ENCODE measurements around the gene SMPDL3A.

DNA sequence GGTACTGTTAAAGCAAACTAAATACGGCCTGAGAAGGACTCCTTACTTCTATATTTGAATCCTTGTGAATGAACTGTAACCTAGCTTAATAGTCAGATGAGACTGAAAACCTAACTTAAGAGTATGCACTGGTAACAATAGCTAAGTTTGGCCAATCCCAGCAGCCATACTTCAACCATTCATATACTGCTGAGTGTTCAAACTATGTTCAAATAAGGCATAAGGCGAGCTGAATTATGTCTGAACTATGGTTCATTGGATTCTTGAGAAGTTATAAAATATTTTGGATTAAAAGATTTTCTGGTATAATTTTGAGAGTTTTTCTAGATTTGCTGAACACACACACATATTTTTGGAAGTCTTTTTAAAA, 2.2 kb downstream of the SMPDL3A start:
- TF ChIP-seq STAG1 (CRISPR knock-in tag; IDR thresholded peaks at IDR 0.05; ENCODE audit: borderline replicate concordance) (no peak), ARID2 (IDR thresholded peaks at IDR 0.05) (no peak), CTCF (IDR thresholded peaks at IDR 0.05 in 2 of 3, conservative IDR thresholded peaks at IDR 0.05 in 1 of 3; ENCODE audit: insufficient read depth in 2 of 3, low read depth in 1 of 3, low read length in 3 of 3) (no peak), JUN (IDR thresholded peaks at IDR 0.05; ENCODE audit: borderline replicate concordance, low read depth, low read length) (no peak), JUN (CRISPR knock-in tag; IDR thresholded peaks at IDR 0.05; ENCODE audit: borderline replicate concordance) (no peak), POLR2G (IDR thresholded peaks at IDR 0.05; ENCODE audit: low read depth, low read length) (no peak), L3MBTL2 (IDR thresholded peaks at IDR 0.05) (no peak), ZNF274 (IDR thresholded peaks at IDR 0.05; ENCODE audit: borderline replicate concordance, low read depth, low read length) (no peak), EZH2 (IDR thresholded peaks at IDR 0.05; ENCODE audit: borderline replicate concordance, low read depth, low read length) (no peak)
- TF ChIP-seq, protein P1, sequence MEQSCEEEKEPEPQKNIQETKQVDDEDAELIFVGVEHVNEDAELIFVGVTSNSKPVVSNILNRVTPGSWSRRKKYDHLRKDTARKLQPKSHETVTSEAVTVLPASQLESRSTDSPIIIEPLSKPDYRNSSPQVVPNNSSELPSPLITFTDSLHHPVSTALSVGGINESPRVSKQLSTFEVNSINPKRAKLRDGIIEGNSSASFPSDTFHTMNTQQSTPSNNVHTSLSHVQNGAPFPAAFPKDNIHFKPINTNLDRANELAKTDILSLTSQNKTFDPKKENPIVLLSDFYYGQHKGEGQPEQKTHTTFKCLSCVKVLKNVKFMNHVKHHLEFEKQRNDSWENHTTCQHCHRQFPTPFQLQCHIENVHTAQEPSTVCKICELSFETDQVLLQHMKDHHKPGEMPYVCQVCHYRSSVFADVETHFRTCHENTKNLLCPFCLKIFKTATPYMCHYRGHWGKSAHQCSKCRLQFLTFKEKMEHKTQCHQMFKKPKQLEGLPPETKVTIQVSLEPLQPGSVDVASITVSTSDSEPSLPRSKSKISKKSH (CRISPR knock-in tag; IDR thresholded peaks at IDR 0.05) = no peak
